Testis (tissue), 2 donors: ENCODE data around the gene LSR.

ENCODE experiments used
- POLR2A ChIP-seq: fragments of 450-650 bp; IDR thresholded peaks from one replicate; pipeline ENCODE4 v1.6.1; 2017; ENCODE audit warnings: antibody characterized with exemption, mild to moderate bottlenecking, moderate library complexity
- TF ChIP-seq, protein P1 (sequence below), 3 experiments: fragments of 450-650 bp in 2 of 3; fragments of 200-600 bp in 1 of 3; sonication (generic) in 1 of 3; IDR thresholded peaks; one replicate each; pipeline ENCODE4 v1.5.1; 2016 to 2019; ENCODE audit warnings: antibody characterized with exemption in 3 of 3, mild to moderate bottlenecking in 2 of 3, moderate library complexity in 1 of 3

DNA sequence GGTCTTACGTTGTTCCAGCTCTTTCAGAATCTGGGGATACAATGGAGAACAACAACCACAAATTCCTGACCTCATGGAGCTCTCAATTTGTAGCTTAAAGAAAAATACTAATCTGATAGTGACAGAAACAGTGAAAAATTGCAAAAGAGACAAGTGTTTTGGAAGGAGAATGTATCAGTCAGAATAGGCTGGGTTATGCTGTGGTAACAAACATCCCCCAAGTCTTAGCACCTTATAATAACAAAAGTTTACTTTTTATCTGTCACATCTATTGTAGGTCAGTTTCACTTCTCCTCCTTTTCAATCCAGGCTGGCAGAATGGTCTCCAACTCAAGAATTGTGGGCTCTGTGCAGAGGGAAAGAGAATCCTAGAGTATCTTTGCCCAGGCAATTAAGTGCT, 29.8 kb upstream of the LSR start:
- TF ChIP-seq, protein P1, sequence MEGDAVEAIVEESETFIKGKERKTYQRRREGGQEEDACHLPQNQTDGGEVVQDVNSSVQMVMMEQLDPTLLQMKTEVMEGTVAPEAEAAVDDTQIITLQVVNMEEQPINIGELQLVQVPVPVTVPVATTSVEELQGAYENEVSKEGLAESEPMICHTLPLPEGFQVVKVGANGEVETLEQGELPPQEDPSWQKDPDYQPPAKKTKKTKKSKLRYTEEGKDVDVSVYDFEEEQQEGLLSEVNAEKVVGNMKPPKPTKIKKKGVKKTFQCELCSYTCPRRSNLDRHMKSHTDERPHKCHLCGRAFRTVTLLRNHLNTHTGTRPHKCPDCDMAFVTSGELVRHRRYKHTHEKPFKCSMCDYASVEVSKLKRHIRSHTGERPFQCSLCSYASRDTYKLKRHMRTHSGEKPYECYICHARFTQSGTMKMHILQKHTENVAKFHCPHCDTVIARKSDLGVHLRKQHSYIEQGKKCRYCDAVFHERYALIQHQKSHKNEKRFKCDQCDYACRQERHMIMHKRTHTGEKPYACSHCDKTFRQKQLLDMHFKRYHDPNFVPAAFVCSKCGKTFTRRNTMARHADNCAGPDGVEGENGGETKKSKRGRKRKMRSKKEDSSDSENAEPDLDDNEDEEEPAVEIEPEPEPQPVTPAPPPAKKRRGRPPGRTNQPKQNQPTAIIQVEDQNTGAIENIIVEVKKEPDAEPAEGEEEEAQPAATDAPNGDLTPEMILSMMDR (IDR thresholded peaks at IDR 0.05) = no peak
- no peak for TF ChIP-seq POLR2A
